ENCODE results near the gene ATG5.

Gene ATG5

DNA sequence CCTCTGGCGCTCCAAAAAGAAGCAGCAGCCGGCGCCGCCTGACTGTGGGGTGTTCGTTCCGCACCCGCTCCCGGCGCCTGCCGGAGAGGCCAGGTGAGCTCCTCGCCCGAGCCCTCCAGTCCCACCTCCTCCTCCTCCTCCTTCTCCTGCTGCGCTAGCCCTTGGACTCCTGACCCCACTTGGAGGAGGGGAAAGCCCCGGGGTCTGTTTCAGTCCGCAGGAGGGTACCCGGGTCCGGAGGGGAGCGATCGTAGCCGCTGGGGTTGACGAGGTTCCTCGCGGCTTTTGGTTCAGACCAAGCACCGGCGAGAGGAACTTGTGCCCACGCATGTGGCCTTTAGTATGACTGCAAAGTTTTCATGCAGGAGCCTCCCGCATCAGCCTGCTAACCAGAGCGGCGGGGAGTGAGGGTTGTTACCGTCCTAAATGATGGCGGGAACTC lies 35.5 kb upstream of the ATG5 start:
- peak overlapping the region; percentile 5; the same call in 1 of the 2 replicates for H3K27ac ChIP-seq

DNA sequence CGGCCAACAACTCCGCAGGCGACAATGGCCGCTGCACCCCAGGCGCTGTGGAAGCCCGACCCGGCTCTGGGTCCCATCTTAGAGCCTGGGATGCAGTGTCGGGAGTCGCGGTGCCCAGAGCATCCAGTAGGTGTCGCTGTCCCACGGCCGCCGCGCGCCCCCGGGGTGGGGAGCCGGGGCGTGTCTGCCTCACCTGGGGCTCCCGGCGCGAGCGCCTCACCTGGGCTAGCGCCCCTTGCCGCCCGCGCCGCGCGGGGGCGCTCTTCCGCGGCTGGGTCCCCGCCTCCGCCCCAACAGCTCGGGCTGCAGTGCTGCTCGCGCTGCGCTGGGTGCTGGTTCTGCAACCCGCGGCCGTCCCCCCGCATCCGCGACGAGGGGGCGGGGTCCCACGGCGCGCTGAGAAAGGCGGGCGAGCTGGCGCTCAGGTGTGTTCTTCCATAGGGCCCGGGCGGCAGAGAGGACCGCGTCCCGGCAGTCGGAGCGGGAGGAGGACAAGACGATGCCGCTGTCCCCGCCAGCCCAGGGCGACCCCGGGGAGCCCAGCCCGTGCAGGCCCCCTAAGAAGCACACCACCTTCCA lies 34.9 kb upstream of the ATG5 start, which contains the start of gene CRYBG1:
CRYBG1 (plus strand) TSS at position 308 of the 579 bp plus-strand sequence; CDS start at position 500, 192 bp downstream.
- TF ChIP-seq, protein P1, sequence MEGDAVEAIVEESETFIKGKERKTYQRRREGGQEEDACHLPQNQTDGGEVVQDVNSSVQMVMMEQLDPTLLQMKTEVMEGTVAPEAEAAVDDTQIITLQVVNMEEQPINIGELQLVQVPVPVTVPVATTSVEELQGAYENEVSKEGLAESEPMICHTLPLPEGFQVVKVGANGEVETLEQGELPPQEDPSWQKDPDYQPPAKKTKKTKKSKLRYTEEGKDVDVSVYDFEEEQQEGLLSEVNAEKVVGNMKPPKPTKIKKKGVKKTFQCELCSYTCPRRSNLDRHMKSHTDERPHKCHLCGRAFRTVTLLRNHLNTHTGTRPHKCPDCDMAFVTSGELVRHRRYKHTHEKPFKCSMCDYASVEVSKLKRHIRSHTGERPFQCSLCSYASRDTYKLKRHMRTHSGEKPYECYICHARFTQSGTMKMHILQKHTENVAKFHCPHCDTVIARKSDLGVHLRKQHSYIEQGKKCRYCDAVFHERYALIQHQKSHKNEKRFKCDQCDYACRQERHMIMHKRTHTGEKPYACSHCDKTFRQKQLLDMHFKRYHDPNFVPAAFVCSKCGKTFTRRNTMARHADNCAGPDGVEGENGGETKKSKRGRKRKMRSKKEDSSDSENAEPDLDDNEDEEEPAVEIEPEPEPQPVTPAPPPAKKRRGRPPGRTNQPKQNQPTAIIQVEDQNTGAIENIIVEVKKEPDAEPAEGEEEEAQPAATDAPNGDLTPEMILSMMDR (IDR thresholded peaks at IDR 0.05) = peak; percentile 100
- no peak for TF ChIP-seq ZFX (IDR thresholded peaks at IDR 0.05; ENCODE audit: borderline replicate concordance)
- H3K27ac ChIP-seq = peak within 1 kb of the TSS; percentile 5; the same call in 1 of the 2 replicates

More for the DNA sequence above, 35.5 kb upstream of the ATG5 start:
- TF ChIP-seq, protein P1 (IDR thresholded peaks at IDR 0.05) = no peak
- no peak for TF ChIP-seq ZFX (IDR thresholded peaks at IDR 0.05; ENCODE audit: borderline replicate concordance)

- TF ChIP-seq ZFX (IDR thresholded peaks at IDR 0.05; ENCODE audit: borderline replicate concordance) = no peak
- TF ChIP-seq, protein P1 (IDR thresholded peaks at IDR 0.05) = 0 out of 2 replicates have a peak, but pooled peaks have one; percentile 31
Measured at GRCh38 chr6:106359959-106360409, 34.4 kb upstream of the ATG5 start.

GRCh38 chr6:106356378-106356777 lies 30.8 kb upstream of the ATG5 start:
- H3K27ac ChIP-seq = no peak overlapping the region
- no peak for TF ChIP-seq ZFX (IDR thresholded peaks at IDR 0.05; ENCODE audit: borderline replicate concordance)
- TF ChIP-seq, protein P1 (IDR thresholded peaks at IDR 0.05) = no peak

More at GRCh38 chr6:106359959-106360409, 34.4 kb upstream of the ATG5 start:
- H3K27ac ChIP-seq = no peak overlapping the region

DNA sequence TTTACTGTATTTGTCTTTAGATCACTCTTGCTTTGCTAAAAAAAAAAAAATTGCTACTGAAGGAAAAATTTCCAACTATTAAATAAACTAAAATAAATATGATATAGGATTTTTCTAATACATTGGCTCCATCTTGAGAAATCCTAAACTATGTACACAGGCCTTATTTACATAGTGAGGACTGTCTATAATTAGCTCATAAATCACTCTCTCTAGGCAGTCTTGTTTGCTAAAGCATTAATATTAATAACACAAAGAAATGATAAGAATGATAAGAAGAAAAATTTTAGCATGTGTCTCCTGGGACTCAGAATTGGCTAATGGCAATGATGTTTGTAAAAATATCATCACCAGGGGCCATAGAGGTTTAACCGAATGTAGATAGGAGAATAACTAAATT lies 21.7 kb upstream of the ATG5 start:
- TF ChIP-seq, protein P1 (IDR thresholded peaks at IDR 0.05) = no peak
- TF ChIP-seq ZFX (IDR thresholded peaks at IDR 0.05; ENCODE audit: borderline replicate concordance) = no peak
- peak overlapping the region; percentile 34 for H3K27ac ChIP-seq

- TF ChIP-seq, protein P1 (IDR thresholded peaks at IDR 0.05) = peak; percentile 88
- TF ChIP-seq ZFX (IDR thresholded peaks at IDR 0.05; ENCODE audit: borderline replicate concordance) = no peak
- no peak overlapping the region for H3K27ac ChIP-seq
Measured at GRCh38 chr6:106339334-106340029, 13.9 kb upstream of the ATG5 start.
